HG02798 (cell line): Measurements from ENCODE around the gene TMEM135.

Experiments used
- ATAC-seq: cut with Tn5 transposase; IDR thresholded peaks from one replicate; pipeline ENCODE4 v1.9.1; 2021; ENCODE audit warnings: mild to moderate bottlenecking; ENCODE audit not compliant: unreplicated experiment, poor library complexity

TMEM135 gene

DNA sequence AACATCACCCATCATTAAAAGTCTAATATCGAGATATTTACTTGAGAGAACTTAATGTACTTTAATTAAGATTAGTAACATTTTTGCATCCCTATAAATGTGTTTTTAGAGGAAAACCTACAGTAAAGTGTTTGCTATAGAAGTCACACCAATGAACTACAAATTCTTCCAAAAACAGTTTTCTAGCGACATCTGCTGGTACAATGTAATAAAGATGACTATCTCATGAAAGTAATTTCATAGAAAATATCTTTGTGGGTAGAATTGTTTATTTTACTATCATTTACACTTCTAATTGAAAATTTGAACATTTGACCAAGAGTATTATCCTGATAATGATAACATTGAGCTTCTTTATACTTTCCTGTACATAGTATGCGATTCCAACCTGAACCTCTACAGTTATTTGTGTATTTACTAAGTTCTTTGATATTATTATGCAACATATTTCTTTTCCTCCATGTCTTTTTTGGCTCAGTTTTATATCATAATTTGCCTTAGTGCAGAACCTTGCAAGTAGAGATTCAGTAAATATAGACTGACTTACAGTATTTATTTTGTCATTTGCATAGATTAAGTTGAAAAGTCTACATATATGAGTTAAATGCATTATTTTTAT is 252.7 kb downstream of the TMEM135 start:
- no peak for ATAC-seq

DNA sequence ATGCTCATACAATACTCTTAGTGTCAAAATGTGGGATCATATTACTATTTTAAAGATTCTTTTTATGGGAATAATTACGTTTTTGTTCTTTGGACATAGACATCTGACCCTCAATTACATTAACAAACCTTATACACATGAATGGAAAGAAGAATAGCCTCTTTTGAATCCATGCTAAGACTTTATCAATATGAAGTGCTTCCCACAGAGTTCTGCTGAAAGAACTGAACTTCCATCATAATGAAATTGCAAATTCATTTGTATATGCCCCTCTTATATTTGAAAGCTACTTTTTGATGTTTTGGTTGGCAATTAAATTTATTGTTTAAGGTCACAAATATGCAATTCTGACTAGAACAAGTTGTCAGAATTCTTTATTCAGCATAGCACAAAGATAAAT is 254.9 kb downstream of the TMEM135 start:
- ATAC-seq, result no peak

DNA sequence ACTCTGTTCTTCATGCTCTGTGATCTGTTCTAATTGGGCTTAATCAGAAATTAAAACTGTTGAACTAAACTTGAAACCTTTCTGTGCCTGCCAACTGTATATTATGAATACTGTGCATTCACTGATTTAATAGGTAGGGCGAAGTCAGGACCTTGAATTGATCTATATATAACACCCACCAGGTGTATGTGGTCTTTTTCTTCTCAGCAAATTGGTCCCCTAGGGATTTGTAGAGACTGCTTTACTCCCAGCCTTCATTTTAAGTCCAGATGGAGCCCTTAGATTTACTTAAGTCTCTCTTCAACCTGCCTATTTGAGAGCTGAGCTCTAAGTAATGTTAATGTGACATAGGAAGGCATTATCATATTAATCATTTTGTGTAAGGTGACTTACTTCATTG is 257.5 kb downstream of the TMEM135 start:
- ATAC-seq, result peak; percentile 64

DNA sequence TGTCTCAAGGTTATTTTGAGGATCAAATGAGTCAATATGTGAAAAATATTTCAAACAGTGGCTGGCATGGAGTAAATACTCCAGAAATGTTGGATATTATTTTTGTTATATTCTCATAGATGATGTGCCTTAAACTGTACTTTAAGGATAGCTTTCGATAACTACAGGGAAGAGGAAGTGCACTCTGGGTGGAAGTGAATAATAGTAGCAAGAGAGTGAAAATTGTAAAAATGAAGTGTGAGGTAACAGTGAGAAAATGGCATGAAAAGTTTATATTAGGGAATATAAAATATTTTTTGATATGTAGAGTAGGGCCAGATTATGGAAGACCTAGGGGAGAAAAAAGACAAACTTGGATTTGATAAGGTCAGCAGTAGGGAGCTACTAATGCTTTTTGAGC is 258.9 kb downstream of the TMEM135 start:
- ATAC-seq, result no peak

DNA sequence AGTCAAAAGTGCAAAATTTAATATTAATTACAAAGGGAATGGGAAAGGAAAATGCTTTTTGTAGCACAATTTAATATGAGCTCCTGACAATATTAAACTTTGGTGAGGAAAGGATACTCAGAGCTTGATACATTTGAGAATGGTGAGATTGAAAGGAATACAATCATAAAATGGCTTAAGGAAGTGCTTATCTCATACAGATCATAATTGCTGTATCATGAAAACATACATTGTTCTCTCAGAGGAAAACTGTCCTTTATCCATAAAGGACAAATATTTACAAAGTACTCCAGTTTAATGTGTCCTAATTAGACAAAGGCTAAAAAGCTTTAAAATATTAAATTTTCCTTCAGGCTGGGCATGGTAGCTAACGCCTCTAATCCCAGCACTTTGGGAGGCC is 260.4 kb downstream of the TMEM135 start:
- ATAC-seq, result no peak

DNA sequence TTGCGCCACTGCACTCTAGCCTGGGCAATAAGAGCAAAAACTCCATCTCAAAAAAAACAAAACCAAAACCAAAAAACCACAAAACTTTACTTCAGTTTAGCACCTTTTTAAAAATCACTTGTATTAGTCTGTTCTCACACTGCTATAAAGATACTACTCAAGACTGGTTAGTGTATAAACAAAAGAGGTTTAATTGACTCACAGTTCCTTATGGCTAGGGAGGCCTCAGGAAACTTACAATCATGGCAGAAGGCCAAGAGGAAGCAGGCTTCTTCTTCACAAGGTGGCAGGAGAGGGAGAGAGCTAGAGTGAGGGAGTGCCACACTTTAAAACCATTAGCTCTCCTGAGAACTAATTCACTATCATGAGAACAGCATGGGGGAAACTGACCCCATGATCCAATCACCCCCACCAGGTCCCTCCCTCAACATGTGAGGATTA is 261.3 kb downstream of the TMEM135 start:
- ATAC-seq, result no peak

DNA sequence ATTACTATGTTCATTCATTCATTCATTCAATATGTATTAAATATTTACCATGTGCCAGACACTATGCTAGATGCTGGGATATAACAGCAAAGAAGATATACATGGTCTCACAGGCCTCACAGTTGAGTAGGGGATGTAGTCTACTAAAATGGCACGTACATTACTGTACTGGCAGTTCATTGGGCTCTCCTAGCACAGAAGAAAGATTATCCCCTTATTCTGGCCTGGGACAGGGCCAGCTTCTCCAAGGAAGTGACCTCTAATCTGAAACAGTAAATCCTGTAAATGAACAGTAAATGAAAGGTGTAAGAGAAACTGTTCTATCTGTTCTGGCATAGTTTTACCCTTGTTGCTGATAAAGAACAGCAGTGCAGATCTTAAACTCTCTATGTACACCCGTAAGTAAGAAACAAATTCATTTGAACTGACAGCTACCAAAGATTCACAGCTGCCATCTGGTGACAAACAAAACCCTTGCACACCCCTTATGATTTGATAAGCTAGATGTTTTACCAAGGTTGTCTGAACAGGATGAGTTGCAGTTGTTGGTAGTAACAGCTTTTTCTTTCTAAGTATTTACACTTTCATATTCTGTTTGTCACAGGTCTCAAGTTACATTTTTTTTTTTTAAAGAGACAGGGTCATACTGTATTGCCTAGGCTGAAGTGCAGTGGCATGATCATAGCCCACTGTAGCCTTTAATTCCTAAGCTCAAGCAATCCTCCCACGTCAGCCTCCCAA is 263.1 kb downstream of the TMEM135 start:
- ATAC-seq, result peak; percentile 70

DNA sequence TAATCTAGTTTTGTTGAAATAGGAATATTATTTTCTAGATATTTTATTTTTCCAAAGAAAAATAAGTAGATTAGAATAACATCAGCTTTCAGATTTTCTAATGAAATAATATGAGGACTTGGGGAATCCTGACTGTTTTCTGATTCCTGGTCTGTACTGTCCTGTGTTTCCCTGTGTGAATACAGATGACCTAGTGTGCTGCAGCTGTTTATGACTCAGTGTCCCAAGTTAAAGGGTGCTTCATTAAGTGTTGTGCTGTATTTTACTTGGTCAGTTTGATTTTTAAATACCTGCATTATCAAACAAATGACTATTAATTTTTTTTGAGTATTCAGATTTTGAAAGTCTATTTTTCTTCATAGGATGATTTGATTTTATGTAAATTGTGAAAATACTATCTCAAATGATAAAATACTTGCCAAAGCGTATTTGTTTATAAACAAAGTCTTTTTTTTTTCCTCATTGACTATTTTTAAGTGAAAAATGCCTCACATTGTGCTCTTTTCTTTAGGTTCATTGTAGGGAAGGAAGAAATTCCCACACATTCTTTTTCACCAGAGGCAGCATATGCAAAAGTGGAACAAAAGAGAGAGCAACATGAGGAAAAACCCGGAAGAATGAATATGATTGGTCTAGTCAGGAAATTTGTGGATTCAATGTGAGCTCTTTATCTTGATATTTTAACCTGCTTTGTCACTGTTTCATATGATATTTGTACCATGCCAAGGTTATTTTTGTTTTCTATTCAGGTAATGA is 264.2 kb downstream of the TMEM135 start:
- ATAC-seq, result no peak

DNA sequence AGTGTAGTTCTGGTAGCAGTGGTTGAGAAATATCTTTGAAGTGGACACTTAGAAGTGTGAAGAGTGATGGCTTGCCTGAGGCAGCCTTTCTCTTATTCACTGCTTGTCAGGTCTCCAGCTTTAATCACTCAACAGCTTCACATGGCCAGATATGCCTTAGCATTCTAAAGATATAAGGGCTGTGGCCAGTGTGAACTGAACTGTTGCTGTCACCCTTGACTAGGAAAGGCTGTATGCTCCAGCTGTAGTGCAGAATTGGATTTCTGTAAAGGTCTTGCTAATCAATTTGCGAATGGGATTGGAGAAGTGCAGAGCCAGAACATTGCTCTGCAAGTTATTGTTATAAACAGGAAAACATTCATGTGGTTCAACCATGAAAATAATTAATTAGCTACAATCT is 266.7 kb downstream of the TMEM135 start:
- no peak for ATAC-seq

DNA sequence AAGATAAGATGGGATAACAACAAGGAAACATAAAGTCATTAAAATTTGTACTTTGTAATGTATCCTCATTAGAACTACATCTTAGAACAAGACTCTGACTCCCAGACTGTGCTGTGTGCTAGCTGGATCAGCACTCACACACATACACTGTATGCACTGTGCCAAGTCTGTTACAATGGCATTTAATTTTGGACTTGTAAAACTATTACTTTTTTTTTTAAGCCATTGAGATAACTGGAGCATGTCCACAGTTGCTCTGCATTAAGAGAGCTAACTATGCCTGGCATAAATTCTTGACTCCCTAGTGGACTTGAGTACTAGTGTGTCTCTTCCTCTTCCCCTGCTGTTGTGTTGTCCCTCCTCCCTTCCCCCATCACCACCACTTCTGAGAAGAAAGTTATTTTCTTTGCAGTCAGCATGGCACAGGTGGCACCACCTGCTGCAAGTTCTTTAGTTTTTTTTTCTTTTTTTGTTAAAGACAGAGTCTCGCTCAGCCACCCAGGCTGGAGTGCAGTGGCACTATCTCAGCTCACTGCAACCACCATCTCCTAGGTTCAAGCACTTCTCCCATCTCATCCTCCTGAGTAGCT is 268.6 kb downstream of the TMEM135 start:
- no peak for ATAC-seq

DNA sequence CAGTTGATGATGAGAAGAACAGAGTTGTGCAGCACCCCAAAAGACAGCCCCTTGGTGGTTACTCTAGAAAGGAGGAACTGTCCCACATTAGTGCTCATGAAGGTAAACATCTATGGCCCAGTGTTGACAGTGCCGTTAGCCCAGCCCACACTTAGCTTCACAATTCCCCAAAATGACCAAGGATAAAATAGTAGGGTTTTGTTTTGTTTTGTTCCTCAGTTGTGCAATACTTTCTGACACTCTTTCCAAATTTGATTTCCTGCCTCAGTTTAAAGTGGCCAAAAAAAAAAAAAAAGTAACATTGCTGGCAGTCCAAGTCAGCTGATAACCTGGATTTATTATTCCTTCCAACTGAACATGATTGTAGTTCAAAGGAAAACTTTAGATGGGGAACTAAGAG is 269.4 kb downstream of the TMEM135 start:
- ATAC-seq, result no peak

DNA sequence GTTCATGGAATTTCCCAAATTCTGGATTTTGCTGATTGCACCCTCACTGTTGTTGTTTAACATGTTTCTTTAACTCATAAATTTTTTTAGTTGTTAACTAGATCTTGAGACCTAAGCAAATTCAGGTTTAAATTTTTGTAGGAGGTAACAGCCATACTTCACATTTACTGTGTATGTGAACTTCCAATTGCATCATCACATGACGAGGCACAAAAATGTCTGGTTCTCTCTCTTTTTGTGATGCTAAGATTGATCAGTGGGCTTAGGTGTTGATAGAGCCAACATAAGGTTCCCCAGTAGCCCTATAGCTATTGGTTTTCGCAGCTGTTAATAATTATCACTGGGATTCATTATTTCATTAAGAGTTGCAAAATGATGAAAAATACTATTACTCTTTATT is 277.5 kb downstream of the TMEM135 start:
- ATAC-seq, result no peak

DNA sequence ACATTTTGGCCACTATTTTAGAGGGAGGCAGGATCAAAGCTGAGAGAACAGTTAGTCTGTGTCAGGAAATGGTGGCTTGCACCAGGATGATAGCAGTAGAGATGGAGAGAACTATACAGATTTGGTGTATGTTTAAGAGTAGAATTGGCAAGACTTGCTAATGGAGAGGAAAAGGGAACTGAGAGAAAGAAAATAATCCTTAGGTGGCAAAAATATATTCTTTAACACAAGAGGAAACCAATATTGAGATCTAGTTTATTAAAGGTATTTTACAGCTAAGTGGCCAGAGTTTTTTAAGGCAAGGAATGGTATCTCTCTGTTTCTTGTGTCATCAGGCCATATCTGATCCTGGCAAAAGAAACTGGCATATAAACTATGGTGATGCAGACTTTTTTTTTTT is 278.8 kb downstream of the TMEM135 start:
- ATAC-seq, result no peak

DNA sequence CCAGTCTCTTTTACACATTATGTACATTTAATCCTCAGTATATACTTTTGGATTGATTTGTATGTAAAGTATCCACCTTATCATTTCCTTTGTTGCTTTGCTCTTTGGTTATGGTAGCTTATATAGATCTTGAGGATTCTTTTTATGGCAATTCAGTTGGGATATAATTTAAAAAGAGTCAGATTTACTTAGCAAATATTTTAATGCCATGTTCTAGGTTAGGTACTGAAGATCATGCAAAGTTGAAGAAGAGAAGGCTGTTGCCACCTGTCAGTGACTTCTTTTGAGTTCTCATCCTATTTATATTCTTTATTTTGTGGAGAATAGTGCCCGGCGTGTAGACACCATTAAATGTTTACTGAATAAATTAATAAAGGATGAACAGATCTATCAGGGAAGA is 279.7 kb downstream of the TMEM135 start:
- no peak for ATAC-seq

DNA sequence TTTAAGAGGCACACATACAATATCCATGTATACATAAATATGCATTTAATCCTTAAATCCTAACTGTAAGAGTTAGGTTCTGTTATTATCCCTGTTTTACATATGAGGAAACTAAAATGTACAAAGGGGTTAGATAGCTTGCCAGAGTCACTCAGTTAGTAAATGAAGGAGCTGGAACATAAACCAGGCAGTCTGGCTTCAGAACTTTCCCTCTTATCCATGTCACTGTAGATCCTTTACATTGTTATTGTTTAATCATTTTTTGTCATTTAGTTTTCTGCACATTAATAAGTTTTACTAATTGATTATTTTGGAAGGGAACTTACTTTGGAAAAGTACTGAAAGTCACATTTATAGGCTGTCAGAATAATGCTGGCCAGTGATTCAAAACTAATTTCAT is 282.4 kb downstream of the TMEM135 start:
- no peak for ATAC-seq

DNA sequence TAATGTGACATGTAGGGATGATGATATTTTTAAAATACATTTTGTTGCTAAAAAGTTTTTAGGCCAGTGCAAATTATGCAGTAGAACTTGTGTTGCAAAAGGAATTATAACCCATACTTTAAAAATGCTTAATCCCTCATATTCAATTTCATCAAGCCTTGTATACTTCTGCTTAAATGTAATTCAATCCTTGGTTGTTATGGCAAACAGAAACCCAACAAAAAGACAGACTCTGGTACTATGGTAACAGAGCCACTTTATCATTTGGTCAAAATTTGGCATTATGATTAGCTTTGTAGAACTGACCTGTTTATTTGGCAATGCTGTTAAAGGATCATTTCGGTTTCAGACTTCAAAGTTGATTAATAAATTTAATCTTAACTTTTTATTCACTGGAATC is 284.8 kb downstream of the TMEM135 start:
- ATAC-seq, result no peak

DNA sequence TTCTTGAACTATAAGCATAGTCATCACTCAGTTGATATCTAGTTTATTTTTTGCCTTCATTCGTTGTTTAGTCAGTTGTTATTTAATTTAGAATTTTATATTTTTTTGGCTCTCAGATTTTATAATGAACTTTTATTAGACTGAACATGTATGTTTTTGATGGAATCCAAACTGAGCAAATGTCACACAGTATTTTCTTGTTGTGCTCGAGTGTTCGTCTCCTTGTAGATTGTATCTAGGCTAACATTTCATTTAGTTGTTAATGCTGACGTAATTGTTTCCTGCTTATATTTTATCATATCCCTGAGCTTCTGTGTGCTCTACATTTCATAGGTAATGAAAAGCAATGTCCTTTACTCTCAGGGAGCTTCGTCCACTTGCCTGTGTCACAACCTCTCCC is 286.2 kb downstream of the TMEM135 start:
- ATAC-seq, result no peak

DNA sequence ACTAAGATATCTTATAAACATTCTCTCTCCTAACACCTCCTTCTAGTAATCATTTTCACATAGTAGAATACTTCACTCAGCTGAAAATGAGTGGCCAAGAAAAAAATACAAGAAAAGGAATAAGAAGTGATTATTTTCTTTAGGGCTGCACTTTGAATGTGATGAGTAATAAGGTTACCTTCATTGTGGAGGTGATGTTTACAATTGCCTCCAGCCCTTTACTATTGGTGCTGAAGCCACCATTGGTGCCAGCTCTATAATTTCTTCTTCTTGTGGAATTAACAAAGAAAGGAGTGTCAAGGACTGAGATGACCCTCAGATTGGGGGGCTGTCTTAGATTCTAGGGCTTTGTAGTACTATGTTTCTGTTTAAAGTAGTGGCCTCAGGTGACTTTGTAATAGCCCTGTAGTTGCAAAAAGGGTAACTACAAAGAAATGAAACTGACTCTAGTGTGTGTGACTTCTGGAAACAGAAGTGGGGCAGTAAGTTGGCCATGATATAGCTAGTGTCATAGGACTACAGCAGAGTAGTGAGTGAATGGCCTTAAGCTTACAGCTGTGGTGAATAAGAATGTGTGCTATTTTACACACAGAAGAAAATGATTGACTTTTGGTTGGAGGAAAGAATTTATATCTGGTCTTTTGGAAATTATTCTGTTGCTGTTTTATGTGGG is 287.2 kb downstream of the TMEM135 start:
- ATAC-seq, result no peak

DNA sequence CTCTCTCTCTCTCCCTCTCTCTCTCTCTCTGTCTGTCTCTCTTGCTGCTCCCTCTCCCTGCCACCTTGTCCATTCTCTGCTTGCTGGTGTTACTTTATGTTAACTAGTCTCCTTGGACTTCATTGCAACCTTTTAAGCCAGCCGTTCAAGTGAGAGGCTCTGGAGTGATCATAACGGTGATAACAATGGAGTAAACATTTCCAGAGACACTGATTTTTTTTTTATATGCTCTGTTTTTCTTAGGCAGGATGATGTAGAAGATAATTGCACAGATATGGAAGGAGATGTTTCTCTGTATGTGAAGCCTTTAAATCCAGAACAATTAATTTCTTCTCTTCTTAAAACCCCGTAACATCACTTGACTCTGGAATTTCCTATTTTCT is 287.7 kb downstream of the TMEM135 start:
- ATAC-seq, result no peak

DNA sequence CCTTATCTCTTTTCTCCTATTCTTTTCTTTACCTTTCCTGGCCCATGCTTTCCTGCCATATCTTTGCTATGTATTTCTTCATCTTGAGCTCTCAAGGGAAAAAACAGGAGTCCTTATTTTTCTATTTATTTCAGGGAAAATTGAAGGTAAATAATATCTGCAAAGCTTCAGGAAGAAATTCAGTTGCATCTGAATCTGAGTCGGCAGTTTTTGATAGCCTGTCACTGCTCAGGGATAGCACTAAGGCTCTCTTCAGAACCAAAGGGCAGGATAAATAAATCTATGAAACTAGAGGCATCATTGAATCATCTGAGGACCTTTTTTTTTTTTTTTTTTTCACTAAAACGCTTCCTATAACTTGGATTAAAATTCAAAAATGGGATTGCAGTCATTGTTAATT is 288.9 kb downstream of the TMEM135 start:
- no peak for ATAC-seq

DNA sequence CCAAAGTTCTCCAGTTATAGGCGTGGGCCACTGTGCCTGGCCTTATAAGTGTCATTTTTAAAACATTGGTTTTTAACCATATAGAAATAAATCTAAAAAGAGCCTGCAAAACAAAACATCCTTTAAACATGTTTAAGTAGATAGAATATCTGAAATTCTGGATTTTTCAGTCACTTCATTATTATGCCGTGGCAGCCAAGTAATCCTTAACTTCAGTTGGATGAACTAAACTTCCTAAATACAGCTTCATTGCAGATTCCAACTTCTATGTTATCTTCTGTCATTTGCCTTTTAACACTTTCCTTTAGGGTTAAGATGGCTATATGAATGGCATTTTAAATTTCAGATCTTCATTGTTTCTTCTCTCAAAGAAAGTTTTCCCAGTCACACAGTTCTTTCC is 291.4 kb downstream of the TMEM135 start:
- ATAC-seq, result no peak
